ENCODE data around the gene SDHA.

- TF ChIP-seq EZH2 (IDR thresholded peaks at IDR 0.05; ENCODE audit: insufficient read depth, poor library complexity, severe bottlenecking) (no peak), EZH2phosphoT487 (IDR thresholded peaks at IDR 0.05; ENCODE audit: insufficient read depth, low read depth) (no peak)
These were observed 24.9 kb upstream of the SDHA start for GRCh38 chr5:192970-193831.
